Measurements from ENCODE around the gene SUSD4. TPM values are rescaled to one million over a fixed set of nuclear protein-coding genes. Genes with fewer than 3 reads are reported as not detected.

Gene SUSD4
- total RNA-seq, 1 donor from 2014 or later: 0.84 TPM

- H3K4me3 ChIP-seq (ENCODE audit: low read depth, low read length): no peak overlapping the region
- H3K36me3 ChIP-seq (ENCODE audit: control insufficient read depth, insufficient read depth, low read length): no peaks in the 10 kb centered on the region
- peaks cover 2% of the 10 kb centered on the region for H3K27me3 ChIP-seq (ENCODE audit: control insufficient read depth, insufficient read depth, low read length)
- no peak for TF ChIP-seq CTCF (IDR thresholded peaks at IDR 0.05; ENCODE audit: insufficient read depth, low read length, poor library complexity, severe bottlenecking)
- no peak for DNase-seq (ENCODE audit: low read depth)
These were observed 44.6 kb downstream of the SUSD4 start for GRCh38 chr1:223319398-223319797.

- DNase-seq (ENCODE audit: low read depth): no peak
- Histone ChIP-seq H3K4me3 (ENCODE audit: low read depth, low read length) (no peak overlapping the region), H3K36me3 (ENCODE audit: control insufficient read depth, insufficient read depth, low read length) (no peaks in the 10 kb centered on the region), H3K27me3 (ENCODE audit: control insufficient read depth, insufficient read depth, low read length) (no peaks in the 10 kb centered on the region)
- TF ChIP-seq CTCF (IDR thresholded peaks at IDR 0.05; ENCODE audit: insufficient read depth, low read length, poor library complexity, severe bottlenecking): no peak
These were observed 47.9 kb downstream of the SUSD4 start for GRCh38 chr1:223316082-223316481.

GRCh38 chr1:223315665-223316064, 48.3 kb downstream of the SUSD4 start:
- no peak for DNase-seq (ENCODE audit: low read depth)
- Histone ChIP-seq H3K27me3 (ENCODE audit: control insufficient read depth, insufficient read depth, low read length) (no peaks in the 10 kb centered on the region), H3K36me3 (ENCODE audit: control insufficient read depth, insufficient read depth, low read length) (no peaks in the 10 kb centered on the region), H3K4me3 (ENCODE audit: low read depth, low read length) (no peak overlapping the region)
- no peak for TF ChIP-seq CTCF (IDR thresholded peaks at IDR 0.05; ENCODE audit: insufficient read depth, low read length, poor library complexity, severe bottlenecking)

GRCh38 chr1:223313415-223313754, 50.6 kb downstream of the SUSD4 start:
- DNase-seq (ENCODE audit: low read depth): no peak
- Histone ChIP-seq H3K4me3 (ENCODE audit: low read depth, low read length) (no peak overlapping the region), H3K36me3 (ENCODE audit: control insufficient read depth, insufficient read depth, low read length) (no peaks in the 10 kb centered on the region), H3K27me3 (ENCODE audit: control insufficient read depth, insufficient read depth, low read length) (no peaks in the 10 kb centered on the region)
- no peak for TF ChIP-seq CTCF (IDR thresholded peaks at IDR 0.05; ENCODE audit: insufficient read depth, low read length, poor library complexity, severe bottlenecking)

- no peaks in the 10 kb centered on the region for H3K36me3 ChIP-seq (ENCODE audit: control insufficient read depth, insufficient read depth, low read length)
- TF ChIP-seq CTCF (IDR thresholded peaks at IDR 0.05; ENCODE audit: insufficient read depth, low read length, poor library complexity, severe bottlenecking): no peak
- DNase-seq (ENCODE audit: low read depth): no peak
- H3K4me3 ChIP-seq (ENCODE audit: low read depth, low read length): no peak overlapping the region
- H3K27me3 ChIP-seq (ENCODE audit: control insufficient read depth, insufficient read depth, low read length): no peaks in the 10 kb centered on the region
These were observed 51.1 kb downstream of the SUSD4 start for GRCh38 chr1:223312705-223313414.

- no peak for DNase-seq (ENCODE audit: low read depth)
- Histone ChIP-seq H3K36me3 (ENCODE audit: control insufficient read depth, insufficient read depth, low read length) (no peaks in the 10 kb centered on the region), H3K4me3 (ENCODE audit: low read depth, low read length) (no peak overlapping the region), H3K27me3 (ENCODE audit: control insufficient read depth, insufficient read depth, low read length) (no peaks in the 10 kb centered on the region)
- no peak for TF ChIP-seq CTCF (IDR thresholded peaks at IDR 0.05; ENCODE audit: insufficient read depth, low read length, poor library complexity, severe bottlenecking)
These were observed 51.7 kb downstream of the SUSD4 start for GRCh38 chr1:223312273-223312672.
